Measurements from ENCODE around the gene MARCHF6. TPM values are rescaled to one million over a fixed set of nuclear protein-coding genes. Genes with fewer than 3 reads are reported as not detected.

MARCHF6 gene
- total and polyA plus RNA-seq, 9 of the 15 experiments (the other 6 are each of a cell fraction or from before 2014, with no cell fraction given): 74.1 to 456 (median 116) TPM

DNA sequence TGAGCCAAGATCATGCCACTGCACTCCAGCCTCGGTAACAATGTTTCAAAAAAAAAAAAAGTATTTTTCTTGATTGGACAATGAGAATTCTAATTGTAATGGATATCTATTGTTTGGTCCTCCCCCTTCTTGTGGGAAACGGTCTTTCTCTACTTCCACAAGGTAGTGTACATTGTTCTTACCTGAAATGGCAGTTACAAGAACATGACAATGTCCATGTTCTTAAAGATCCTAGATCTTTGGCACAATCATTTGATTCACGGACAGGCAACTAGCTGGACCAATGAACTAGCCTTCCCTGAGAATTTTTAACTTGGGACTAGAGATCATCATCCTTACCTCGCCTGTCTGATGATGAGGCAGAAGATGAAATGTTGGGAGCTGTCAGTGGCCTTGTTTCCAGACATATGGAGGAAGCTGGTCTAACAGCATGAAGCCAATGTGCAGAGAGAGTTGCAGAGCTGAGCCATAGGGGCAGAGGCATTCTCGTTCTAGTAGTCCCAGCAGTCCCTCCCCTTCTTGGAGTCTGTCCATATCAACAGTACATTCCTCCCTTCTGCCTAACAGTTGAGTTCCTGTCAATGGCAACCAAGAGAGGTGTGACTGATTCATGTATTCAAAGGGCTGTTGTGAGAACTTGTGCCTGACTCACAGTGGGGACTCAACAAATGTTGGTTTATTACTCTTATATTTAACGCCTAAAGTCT lies 2.1 kb upstream of the MARCHF6 start (continued):
- no peak for TF ChIP-seq MGA (IDR thresholded peaks at IDR 0.05)
- no peak for TF ChIP-seq HSF4 (CRISPR knock-in tag; IDR thresholded peaks at IDR 0.05; ENCODE audit: borderline replicate concordance)
- TF ChIP-seq, protein P1, sequence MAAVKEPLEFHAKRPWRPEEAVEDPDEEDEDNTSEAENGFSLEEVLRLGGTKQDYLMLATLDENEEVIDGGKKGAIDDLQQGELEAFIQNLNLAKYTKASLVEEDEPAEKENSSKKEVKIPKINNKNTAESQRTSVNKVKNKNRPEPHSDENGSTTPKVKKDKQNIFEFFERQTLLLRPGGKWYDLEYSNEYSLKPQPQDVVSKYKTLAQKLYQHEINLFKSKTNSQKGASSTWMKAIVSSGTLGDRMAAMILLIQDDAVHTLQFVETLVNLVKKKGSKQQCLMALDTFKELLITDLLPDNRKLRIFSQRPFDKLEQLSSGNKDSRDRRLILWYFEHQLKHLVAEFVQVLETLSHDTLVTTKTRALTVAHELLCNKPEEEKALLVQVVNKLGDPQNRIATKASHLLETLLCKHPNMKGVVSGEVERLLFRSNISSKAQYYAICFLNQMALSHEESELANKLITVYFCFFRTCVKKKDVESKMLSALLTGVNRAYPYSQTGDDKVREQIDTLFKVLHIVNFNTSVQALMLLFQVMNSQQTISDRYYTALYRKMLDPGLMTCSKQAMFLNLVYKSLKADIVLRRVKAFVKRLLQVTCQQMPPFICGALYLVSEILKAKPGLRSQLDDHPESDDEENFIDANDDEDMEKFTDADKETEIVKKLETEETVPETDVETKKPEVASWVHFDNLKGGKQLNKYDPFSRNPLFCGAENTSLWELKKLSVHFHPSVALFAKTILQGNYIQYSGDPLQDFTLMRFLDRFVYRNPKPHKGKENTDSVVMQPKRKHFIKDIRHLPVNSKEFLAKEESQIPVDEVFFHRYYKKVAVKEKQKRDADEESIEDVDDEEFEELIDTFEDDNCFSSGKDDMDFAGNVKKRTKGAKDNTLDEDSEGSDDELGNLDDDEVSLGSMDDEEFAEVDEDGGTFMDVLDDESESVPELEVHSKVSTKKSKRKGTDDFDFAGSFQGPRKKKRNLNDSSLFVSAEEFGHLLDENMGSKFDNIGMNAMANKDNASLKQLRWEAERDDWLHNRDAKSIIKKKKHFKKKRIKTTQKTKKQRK (IDR thresholded peaks at IDR 0.05; ENCODE audit: borderline replicate concordance, low read depth, low read length): no peak; the same call in 1 of the 2 replicates
- TF ChIP-seq NFRKB (IDR thresholded peaks at IDR 0.05; ENCODE audit: low read depth): no peak
- TF ChIP-seq ZNF57 (CRISPR knock-in tag; IDR thresholded peaks at IDR 0.05): no peak
- TF ChIP-seq ZNF280A (IDR thresholded peaks at IDR 0.05; ENCODE audit: low read depth, partially characterized antibody): no peak
- TF ChIP-seq NR2F6 (CRISPR knock-in tag; IDR thresholded peaks at IDR 0.05): no peak
- TF ChIP-seq NR3C1 (CRISPR knock-in tag; IDR thresholded peaks at IDR 0.05): no peak
- no peak for TF ChIP-seq KAT8 (IDR thresholded peaks at IDR 0.05; ENCODE audit: low read depth)
- TF ChIP-seq ZNF174 (CRISPR knock-in tag; IDR thresholded peaks at IDR 0.05): no peak
- TF ChIP-seq GATA2 (CRISPR knock-in tag; IDR thresholded peaks at IDR 0.05): no peak
- TF ChIP-seq ATF7 (IDR thresholded peaks at IDR 0.05): no peak
